GM23338 (cell line): ENCODE measurements around the gene COL20A1. TPM values are rescaled to one million over a fixed set of nuclear protein-coding genes. Genes with fewer than 3 reads are reported as not detected.

Source experiments
- ATAC-seq: fragments of 200-7000 bp; cut with Tn5 transposase; 3 replicates; pipeline ENCODE4 v1.9.1; 2020
- DNase-seq: peaks from one replicate; pipeline ENCODE4 v3.0.0-alpha.2; 2015; ENCODE audit warnings: low spot score
- H2AFZ ChIP-seq: fragments of 200-600 bp; sonication (generic); 2 replicates; pipeline ENCODE4 v1.8.0; 2016; ENCODE audit warnings: antibody characterized with exemption, mild to moderate bottlenecking, moderate library complexity
- H3F3A ChIP-seq: fragments of 200-600 bp; sonication (generic); replicated peaks from 2 replicates; pipeline ENCODE4 v1.8.0; 2017; ENCODE audit warnings: antibody characterized with exemption, mixed run types, low read depth
- H3K27ac ChIP-seq: fragments of 200-600 bp; sonication (generic); 2 replicates; pipeline ENCODE4 v1.6.1; 2016; ENCODE audit warnings: low read depth
- H3K27me3 ChIP-seq: fragments of 200-600 bp; sonication (generic); 2 replicates; pipeline ENCODE4 v1.8.0; 2016; ENCODE audit warnings: mild to moderate bottlenecking, mixed run types, moderate library complexity; ENCODE audit not compliant: insufficient read depth
- H3K36me3 ChIP-seq: fragments of 200-600 bp; sonication (generic); 2 replicates; pipeline ENCODE4 v1.8.0; 2016; ENCODE audit warnings: mild to moderate bottlenecking; ENCODE audit not compliant: insufficient read depth
- H3K4me1 ChIP-seq: fragments of 200-600 bp; sonication (generic); 2 replicates; pipeline ENCODE4 v1.8.0; 2016; ENCODE audit warnings: mild to moderate bottlenecking, moderate library complexity; ENCODE audit not compliant: insufficient read depth
- H3K4me2 ChIP-seq: fragments of 200-600 bp; sonication (generic); 2 replicates; pipeline ENCODE4 v1.7.1; 2017; ENCODE audit warnings: mixed run types
- H3K4me3 ChIP-seq: fragments of 200-600 bp; sonication (generic); 2 replicates; pipeline ENCODE4 v1.6.1; 2016; ENCODE audit warnings: mixed run types
- H3K79me2 ChIP-seq: fragments of 200-600 bp; sonication (generic); replicated peaks from 2 replicates; pipeline ENCODE4 v1.8.0; 2017; ENCODE audit warnings: mild to moderate bottlenecking; ENCODE audit not compliant: insufficient read depth
- H3K9me2 ChIP-seq: fragments of 200-600 bp; sonication (generic); 2 replicates; pipeline ENCODE4 v1.8.0; 2017; ENCODE audit not compliant: insufficient read depth
- H4K20me1 ChIP-seq: fragments of 200-600 bp; sonication (generic); replicated peaks from 2 replicates; pipeline ENCODE4 v1.8.0; 2017; ENCODE audit warnings: mild to moderate bottlenecking; ENCODE audit not compliant: insufficient read depth
- H3K27ac Mint-ChIP-seq: 2 replicates; pipeline ENCODE4 v1.8.0; 2020; ENCODE audit warnings: inconsistent platforms, mild to moderate bottlenecking, moderate library complexity, mixed read lengths
- H3K27me3 Mint-ChIP-seq: 3 replicates; pipeline ENCODE4 v1.8.0; 2022; ENCODE audit warnings: low read depth, mild to moderate bottlenecking, moderate library complexity, mixed read lengths, inconsistent platforms; ENCODE audit not compliant: insufficient read depth, poor library complexity
- H3K36me3 Mint-ChIP-seq: 3 replicates; pipeline ENCODE4 v1.8.0; 2021; ENCODE audit warnings: low read depth, mild to moderate bottlenecking, inconsistent platforms, moderate library complexity, mixed read lengths
- H3K4me1 Mint-ChIP-seq: 3 replicates; pipeline ENCODE4 v1.8.0; 2020; ENCODE audit warnings: mild to moderate bottlenecking, inconsistent platforms, mixed read lengths
- H3K4me3 Mint-ChIP-seq: 3 replicates; pipeline ENCODE4 v1.8.0; 2021; ENCODE audit warnings: moderate library complexity, mild to moderate bottlenecking, inconsistent platforms, mixed read lengths
- H3K9me3 Mint-ChIP-seq: 3 replicates; pipeline ENCODE4 v1.8.0; 2020; ENCODE audit warnings: moderate library complexity, mild to moderate bottlenecking, inconsistent platforms, mixed read lengths
- CREB1 ChIP-seq: fragments of 250-450 bp; sonication (Bioruptor Pico); IDR thresholded peaks from 2 replicates; pipeline ENCODE4 v1.5.0; 2020; ENCODE audit warnings: low read depth, mild to moderate bottlenecking, moderate library complexity
- EZH2 ChIP-seq: fragments of 200-600 bp; sonication (generic); IDR thresholded peaks from one replicate; pipeline ENCODE4 v1.8.0; 2017; ENCODE audit warnings: antibody characterized with exemption, mild to moderate bottlenecking, low read depth; ENCODE audit not compliant: unreplicated experiment
- EZH2phosphoT487 ChIP-seq: fragments of 200-600 bp; sonication (generic); IDR thresholded peaks from one replicate; pipeline ENCODE4 v1.8.1; 2018; ENCODE audit warnings: antibody characterized with exemption; ENCODE audit not compliant: unreplicated experiment
- JUNB ChIP-seq: IDR thresholded peaks from one replicate; pipeline ENCODE4 v1.6.1; 2016; ENCODE audit warnings: antibody characterized with exemption; ENCODE audit not compliant: unreplicated experiment
- NANOG ChIP-seq: IDR thresholded peaks from 2 replicates; pipeline ENCODE4 v1.6.1; 2016; ENCODE audit warnings: antibody characterized with exemption, borderline replicate concordance
- POLR2AphosphoS5 ChIP-seq: IDR thresholded peaks from 2 replicates; pipeline ENCODE4 v1.6.1; 2016; ENCODE audit warnings: antibody characterized with exemption, low read depth
- ZNF114 ChIP-seq: fragments of 250-450 bp; sonication (Bioruptor Pico); IDR thresholded peaks from 2 replicates; pipeline ENCODE4 v1.5.0; 2020; ENCODE audit warnings: mild to moderate bottlenecking, moderate library complexity
- ZNF331 ChIP-seq: fragments of 250-450 bp; sonication (Bioruptor Pico); IDR thresholded peaks from 2 replicates; pipeline ENCODE4 v1.5.0; 2020; ENCODE audit warnings: low read depth, mild to moderate bottlenecking, moderate library complexity
- polyA plus RNA-seq: library from polyadenylated mRNA; unstranded; fragments of >200 nt; fragmentation: Nextera tagmentation; extraction: Ambion mirVana; gene quantifications from 2 replicates; pipeline ENCODE4 v1.2.1, GENCODE V29; 2016
- total RNA-seq: library from RNA; depleted of rRNA; stranded (reverse); fragments of >200 nt; shearing (Covaris generic); gene quantifications from 2 replicates; pipeline ENCODE4 v1.2.3, GENCODE V29; 2014
- TF ChIP-seq, protein P1 (sequence below): fragments of 250-450 bp; sonication (Bioruptor Pico); IDR thresholded peaks from 2 replicates; pipeline ENCODE4 v1.5.0; 2020; ENCODE audit warnings: mild to moderate bottlenecking, moderate library complexity
- TF ChIP-seq, protein P2 (sequence below): IDR thresholded peaks from 2 replicates; pipeline ENCODE4 v1.6.1; 2016; ENCODE audit warnings: antibody characterized with exemption
- TF ChIP-seq, protein P3 (sequence below), 2 experiments: fragments of 200-600 bp in 1 of 2; sonication (generic) in 1 of 2; conservative IDR thresholded peaks; 2 replicates each; pipeline versions ENCODE4 v1.5.1 to v1.6.1; 2016 to 2017; ENCODE audit warnings: antibody characterized with exemption in 2 of 2, low read depth in 2 of 2, mild to moderate bottlenecking in 2 of 2, moderate library complexity in 1 of 2
- TF ChIP-seq, protein P4 (sequence below): IDR thresholded peaks from one replicate; pipeline ENCODE4 v1.6.1; 2018; ENCODE audit warnings: antibody characterized with exemption; ENCODE audit not compliant: unreplicated experiment

COL20A1 gene
- total and polyA plus RNA-seq, 2 experiments from 2014 or later, result 0.28 to 0.79 TPM

DNA sequence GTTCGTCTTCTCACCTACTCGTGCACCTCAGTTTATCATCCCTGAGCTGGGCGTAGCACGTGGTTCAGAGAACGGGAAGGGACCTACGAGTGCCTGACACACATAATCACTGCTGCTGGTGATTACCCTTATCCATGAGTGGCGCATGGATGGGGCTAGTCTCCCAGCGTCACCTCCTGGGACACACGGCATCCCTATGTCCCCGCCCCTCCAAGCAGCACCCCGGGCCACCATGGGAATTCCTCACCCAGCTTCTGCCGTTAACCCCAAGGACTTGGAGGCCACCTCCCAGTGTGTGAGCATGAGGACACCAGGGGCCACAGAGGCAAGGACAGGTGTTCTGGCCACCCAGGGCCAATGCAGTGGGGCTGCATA, 58.3 kb downstream of the COL20A1 start:
- H3K36me3 ChIP-seq, result no peaks in the 10 kb centered on the region
- 0 out of 2 replicates have a peak, but pooled peaks cover 4% of the 10 kb centered on the region for H3F3A ChIP-seq
- H3K27ac Mint-ChIP-seq, result no peak overlapping the region
- H2AFZ ChIP-seq, result no peak overlapping the region
- peaks cover 12% of the 10 kb centered on the region for H3K9me3 Mint-ChIP-seq
- peaks cover 19% of the 10 kb centered on the region for H3K27me3 Mint-ChIP-seq
- ATAC-seq, result no peak
- H3K4me3 Mint-ChIP-seq, result no peak overlapping the region
- H3K79me2 ChIP-seq, result no peaks in the 10 kb centered on the region
- no peak overlapping the region for H3K27ac ChIP-seq
- DNase-seq, result no peak
- no peaks in the 10 kb centered on the region; the same call in 1 of the 2 replicates for H3K4me1 ChIP-seq
- H3K27me3 ChIP-seq, result no peaks in the 10 kb centered on the region
- TF ChIP-seq POLR2AphosphoS5 (no peak), CREB1 (CRISPR knock-in tag) (no peak), EZH2phosphoT487 (no peak), EZH2 (no peak), JUNB (no peak), ZNF331 (CRISPR knock-in tag) (no peak), ZNF114 (CRISPR knock-in tag) (no peak), NANOG (no peak)
- TF ChIP-seq, protein P1, sequence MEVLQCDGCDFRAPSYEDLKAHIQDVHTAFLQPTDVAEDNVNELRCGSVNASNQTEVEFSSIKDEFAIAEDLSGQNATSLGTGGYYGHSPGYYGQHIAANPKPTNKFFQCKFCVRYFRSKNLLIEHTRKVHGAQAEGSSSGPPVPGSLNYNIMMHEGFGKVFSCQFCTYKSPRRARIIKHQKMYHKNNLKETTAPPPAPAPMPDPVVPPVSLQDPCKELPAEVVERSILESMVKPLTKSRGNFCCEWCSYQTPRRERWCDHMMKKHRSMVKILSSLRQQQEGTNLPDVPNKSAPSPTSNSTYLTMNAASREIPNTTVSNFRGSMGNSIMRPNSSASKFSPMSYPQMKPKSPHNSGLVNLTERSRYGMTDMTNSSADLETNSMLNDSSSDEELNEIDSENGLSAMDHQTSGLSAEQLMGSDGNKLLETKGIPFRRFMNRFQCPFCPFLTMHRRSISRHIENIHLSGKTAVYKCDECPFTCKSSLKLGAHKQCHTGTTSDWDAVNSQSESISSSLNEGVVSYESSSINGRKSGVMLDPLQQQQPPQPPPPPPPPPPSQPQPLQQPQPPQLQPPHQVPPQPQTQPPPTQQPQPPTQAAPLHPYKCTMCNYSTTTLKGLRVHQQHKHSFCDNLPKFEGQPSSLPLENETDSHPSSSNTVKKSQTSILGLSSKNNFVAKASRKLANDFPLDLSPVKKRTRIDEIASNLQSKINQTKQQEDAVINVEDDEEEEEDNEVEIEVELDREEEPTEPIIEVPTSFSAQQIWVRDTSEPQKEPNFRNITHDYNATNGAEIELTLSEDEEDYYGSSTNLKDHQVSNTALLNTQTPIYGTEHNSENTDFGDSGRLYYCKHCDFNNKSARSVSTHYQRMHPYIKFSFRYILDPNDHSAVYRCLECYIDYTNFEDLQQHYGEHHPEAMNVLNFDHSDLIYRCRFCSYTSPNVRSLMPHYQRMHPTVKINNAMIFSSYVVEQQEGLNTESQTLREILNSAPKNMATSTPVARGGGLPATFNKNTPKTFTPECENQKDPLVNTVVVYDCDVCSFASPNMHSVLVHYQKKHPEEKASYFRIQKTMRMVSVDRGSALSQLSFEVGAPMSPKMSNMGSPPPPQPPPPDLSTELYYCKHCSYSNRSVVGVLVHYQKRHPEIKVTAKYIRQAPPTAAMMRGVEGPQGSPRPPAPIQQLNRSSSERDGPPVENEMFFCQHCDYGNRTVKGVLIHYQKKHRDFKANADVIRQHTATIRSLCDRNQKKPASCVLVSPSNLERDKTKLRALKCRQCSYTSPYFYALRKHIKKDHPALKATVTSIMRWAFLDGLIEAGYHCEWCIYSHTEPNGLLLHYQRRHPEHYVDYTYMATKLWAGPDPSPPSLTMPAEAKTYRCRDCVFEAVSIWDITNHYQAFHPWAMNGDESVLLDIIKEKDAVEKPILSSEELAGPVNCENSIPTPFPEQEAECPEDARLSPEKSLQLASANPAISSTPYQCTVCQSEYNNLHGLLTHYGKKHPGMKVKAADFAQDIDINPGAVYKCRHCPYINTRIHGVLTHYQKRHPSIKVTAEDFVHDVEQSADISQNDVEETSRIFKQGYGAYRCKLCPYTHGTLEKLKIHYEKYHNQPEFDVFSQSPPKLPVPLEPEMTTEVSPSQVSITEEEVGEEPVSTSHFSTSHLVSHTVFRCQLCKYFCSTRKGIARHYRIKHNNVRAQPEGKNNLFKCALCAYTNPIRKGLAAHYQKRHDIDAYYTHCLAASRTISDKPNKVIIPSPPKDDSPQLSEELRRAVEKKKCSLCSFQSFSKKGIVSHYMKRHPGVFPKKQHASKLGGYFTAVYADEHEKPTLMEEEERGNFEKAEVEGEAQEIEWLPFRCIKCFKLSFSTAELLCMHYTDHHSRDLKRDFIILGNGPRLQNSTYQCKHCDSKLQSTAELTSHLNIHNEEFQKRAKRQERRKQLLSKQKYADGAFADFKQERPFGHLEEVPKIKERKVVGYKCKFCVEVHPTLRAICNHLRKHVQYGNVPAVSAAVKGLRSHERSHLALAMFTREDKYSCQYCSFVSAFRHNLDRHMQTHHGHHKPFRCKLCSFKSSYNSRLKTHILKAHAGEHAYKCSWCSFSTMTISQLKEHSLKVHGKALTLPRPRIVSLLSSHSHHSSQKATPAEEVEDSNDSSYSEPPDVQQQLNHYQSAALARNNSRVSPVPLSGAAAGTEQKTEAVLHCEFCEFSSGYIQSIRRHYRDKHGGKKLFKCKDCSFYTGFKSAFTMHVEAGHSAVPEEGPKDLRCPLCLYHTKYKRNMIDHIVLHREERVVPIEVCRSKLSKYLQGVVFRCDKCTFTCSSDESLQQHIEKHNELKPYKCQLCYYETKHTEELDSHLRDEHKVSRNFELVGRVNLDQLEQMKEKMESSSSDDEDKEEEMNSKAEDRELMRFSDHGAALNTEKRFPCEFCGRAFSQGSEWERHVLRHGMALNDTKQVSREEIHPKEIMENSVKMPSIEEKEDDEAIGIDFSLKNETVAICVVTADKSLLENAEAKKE, result no peak
- TF ChIP-seq, protein P2, sequence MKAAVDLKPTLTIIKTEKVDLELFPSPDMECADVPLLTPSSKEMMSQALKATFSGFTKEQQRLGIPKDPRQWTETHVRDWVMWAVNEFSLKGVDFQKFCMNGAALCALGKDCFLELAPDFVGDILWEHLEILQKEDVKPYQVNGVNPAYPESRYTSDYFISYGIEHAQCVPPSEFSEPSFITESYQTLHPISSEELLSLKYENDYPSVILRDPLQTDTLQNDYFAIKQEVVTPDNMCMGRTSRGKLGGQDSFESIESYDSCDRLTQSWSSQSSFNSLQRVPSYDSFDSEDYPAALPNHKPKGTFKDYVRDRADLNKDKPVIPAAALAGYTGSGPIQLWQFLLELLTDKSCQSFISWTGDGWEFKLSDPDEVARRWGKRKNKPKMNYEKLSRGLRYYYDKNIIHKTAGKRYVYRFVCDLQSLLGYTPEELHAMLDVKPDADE, result no peak
- TF ChIP-seq, protein P3, sequence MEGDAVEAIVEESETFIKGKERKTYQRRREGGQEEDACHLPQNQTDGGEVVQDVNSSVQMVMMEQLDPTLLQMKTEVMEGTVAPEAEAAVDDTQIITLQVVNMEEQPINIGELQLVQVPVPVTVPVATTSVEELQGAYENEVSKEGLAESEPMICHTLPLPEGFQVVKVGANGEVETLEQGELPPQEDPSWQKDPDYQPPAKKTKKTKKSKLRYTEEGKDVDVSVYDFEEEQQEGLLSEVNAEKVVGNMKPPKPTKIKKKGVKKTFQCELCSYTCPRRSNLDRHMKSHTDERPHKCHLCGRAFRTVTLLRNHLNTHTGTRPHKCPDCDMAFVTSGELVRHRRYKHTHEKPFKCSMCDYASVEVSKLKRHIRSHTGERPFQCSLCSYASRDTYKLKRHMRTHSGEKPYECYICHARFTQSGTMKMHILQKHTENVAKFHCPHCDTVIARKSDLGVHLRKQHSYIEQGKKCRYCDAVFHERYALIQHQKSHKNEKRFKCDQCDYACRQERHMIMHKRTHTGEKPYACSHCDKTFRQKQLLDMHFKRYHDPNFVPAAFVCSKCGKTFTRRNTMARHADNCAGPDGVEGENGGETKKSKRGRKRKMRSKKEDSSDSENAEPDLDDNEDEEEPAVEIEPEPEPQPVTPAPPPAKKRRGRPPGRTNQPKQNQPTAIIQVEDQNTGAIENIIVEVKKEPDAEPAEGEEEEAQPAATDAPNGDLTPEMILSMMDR (conservative IDR thresholded peaks at IDR 0.05; ENCODE audit: low read depth in 2 of 2), result no peak
- TF ChIP-seq, protein P4, sequence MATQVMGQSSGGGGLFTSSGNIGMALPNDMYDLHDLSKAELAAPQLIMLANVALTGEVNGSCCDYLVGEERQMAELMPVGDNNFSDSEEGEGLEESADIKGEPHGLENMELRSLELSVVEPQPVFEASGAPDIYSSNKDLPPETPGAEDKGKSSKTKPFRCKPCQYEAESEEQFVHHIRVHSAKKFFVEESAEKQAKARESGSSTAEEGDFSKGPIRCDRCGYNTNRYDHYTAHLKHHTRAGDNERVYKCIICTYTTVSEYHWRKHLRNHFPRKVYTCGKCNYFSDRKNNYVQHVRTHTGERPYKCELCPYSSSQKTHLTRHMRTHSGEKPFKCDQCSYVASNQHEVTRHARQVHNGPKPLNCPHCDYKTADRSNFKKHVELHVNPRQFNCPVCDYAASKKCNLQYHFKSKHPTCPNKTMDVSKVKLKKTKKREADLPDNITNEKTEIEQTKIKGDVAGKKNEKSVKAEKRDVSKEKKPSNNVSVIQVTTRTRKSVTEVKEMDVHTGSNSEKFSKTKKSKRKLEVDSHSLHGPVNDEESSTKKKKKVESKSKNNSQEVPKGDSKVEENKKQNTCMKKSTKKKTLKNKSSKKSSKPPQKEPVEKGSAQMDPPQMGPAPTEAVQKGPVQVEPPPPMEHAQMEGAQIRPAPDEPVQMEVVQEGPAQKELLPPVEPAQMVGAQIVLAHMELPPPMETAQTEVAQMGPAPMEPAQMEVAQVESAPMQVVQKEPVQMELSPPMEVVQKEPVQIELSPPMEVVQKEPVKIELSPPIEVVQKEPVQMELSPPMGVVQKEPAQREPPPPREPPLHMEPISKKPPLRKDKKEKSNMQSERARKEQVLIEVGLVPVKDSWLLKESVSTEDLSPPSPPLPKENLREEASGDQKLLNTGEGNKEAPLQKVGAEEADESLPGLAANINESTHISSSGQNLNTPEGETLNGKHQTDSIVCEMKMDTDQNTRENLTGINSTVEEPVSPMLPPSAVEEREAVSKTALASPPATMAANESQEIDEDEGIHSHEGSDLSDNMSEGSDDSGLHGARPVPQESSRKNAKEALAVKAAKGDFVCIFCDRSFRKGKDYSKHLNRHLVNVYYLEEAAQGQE, result no peak
- no peak overlapping the region for H3K4me3 ChIP-seq
- H3K9me2 ChIP-seq, result no peaks in the 10 kb centered on the region
- H4K20me1 ChIP-seq, result no peaks in the 10 kb centered on the region
- H3K36me3 Mint-ChIP-seq, result peaks cover 4% of the 10 kb centered on the region
- H3K4me2 ChIP-seq, result no peak overlapping the region
- peaks cover 6% of the 10 kb centered on the region for H3K4me1 Mint-ChIP-seq
